Activated CD8-positive, alpha-beta T cell treated with anti-CD3 and anti-CD28 coated beads for 36 hours (primary cell): ENCODE data around the gene DEPDC5. TPM values are rescaled to one million over a fixed set of nuclear protein-coding genes. Genes with fewer than 3 reads are reported as not detected.

ENCODE experiments used
- ATAC-seq: fragments of 200-7000 bp; cut with Tn5 transposase; one replicate; pipeline ENCODE4 v1.10.0; 2021; ENCODE audit warnings: mild to moderate bottlenecking, moderate library complexity
- CTCF ChIA-PET: fragments of 350-600 bp; sonication (Branson Sonifier 250); formaldehyde crosslinking; loops from one replicate; lab custom pipeline; 2021; ENCODE audit warnings: antibody characterized with exemption; lab: Charles Lee
- POLR2A ChIA-PET: fragments of 350-600 bp; sonication (Branson Sonifier 250); formaldehyde crosslinking; loops from one replicate; lab custom pipeline; 2021; ENCODE audit warnings: antibody characterized with exemption; lab: Charles Lee
- DNase-seq: peaks from one replicate; pipeline ENCODE4 v3.0.0-alpha.2; 2020
- H3K27ac Mint-ChIP-seq: one replicate; pipeline ENCODE4 v1.8.0; 2021; ENCODE audit warnings: mild to moderate bottlenecking, mixed read lengths
- H3K27me3 Mint-ChIP-seq: one replicate; pipeline ENCODE4 v1.8.0; 2021; ENCODE audit warnings: mixed read lengths
- H3K36me3 Mint-ChIP-seq: one replicate; pipeline ENCODE4 v1.8.0; 2021; ENCODE audit warnings: low read depth, mixed read lengths
- H3K4me1 Mint-ChIP-seq: one replicate; pipeline ENCODE4 v1.8.0; 2021; ENCODE audit warnings: low read depth, mixed read lengths
- H3K4me3 Mint-ChIP-seq: one replicate; pipeline ENCODE4 v1.8.0; 2021; ENCODE audit warnings: mild to moderate bottlenecking, moderate library complexity, mixed read lengths
- H3K9me3 Mint-ChIP-seq: one replicate; pipeline ENCODE4 v1.8.0; 2021; ENCODE audit warnings: mixed read lengths
- intact Hi-C: fragments of 100-400 bp; cut with micrococcal nuclease; formaldehyde crosslinking; loops from one replicate; pipeline ENCODE4 v1.10.0; 2022
- total RNA-seq, 2 experiments: library from RNA; stranded (reverse); gene quantifications; one replicate each; pipeline ENCODE4 v1.2.3, GENCODE V29; 2021
- TF ChIP-seq, protein P1 (sequence below): fragments of 200-600 bp; IDR thresholded peaks from one replicate; pipeline ENCODE4 v1.8.0; 2022; ENCODE audit warnings: antibody characterized with exemption, mild to moderate bottlenecking

The DEPDC5 gene
- total RNA-seq, 2 experiments from 2014 or later, result 31.6 to 36.4 TPM

DNA sequence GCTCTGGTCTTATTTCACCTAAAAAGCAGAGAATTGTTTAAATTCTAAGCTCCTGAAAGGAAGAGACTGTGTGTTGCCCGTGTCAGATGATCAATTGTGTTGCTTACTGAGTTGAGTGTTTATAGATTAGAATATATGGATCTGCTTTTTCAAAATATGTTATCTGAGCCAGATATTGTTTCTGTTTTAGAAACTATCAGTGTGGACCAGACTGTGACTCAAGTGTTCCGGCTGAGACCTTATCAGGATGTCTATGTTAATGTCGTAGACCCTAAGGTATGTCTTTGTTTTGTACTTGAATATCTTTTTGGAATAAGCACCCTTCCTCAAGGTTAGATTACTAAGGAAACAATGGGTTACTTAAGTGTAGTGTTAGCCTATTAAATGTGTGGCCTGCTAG lies 11.0 kb downstream of the DEPDC5 start:
- ChIA-PET POLR2A (no interaction called here), CTCF (no interaction called here)
- intact Hi-C loops, result no loop called here
- TF ChIP-seq, protein P1, sequence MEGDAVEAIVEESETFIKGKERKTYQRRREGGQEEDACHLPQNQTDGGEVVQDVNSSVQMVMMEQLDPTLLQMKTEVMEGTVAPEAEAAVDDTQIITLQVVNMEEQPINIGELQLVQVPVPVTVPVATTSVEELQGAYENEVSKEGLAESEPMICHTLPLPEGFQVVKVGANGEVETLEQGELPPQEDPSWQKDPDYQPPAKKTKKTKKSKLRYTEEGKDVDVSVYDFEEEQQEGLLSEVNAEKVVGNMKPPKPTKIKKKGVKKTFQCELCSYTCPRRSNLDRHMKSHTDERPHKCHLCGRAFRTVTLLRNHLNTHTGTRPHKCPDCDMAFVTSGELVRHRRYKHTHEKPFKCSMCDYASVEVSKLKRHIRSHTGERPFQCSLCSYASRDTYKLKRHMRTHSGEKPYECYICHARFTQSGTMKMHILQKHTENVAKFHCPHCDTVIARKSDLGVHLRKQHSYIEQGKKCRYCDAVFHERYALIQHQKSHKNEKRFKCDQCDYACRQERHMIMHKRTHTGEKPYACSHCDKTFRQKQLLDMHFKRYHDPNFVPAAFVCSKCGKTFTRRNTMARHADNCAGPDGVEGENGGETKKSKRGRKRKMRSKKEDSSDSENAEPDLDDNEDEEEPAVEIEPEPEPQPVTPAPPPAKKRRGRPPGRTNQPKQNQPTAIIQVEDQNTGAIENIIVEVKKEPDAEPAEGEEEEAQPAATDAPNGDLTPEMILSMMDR, result no peak
- Mint-ChIP-seq H3K27ac (no peak overlapping the region), H3K4me3 (no peak overlapping the region), H3K27me3 (no peaks in the 10 kb centered on the region), H3K4me1 (peaks cover 7% of the 10 kb centered on the region), H3K9me3 (no peaks in the 10 kb centered on the region), H3K36me3 (peaks cover 38% of the 10 kb centered on the region)
- no peak for DNase-seq
- no peak for ATAC-seq

DNA sequence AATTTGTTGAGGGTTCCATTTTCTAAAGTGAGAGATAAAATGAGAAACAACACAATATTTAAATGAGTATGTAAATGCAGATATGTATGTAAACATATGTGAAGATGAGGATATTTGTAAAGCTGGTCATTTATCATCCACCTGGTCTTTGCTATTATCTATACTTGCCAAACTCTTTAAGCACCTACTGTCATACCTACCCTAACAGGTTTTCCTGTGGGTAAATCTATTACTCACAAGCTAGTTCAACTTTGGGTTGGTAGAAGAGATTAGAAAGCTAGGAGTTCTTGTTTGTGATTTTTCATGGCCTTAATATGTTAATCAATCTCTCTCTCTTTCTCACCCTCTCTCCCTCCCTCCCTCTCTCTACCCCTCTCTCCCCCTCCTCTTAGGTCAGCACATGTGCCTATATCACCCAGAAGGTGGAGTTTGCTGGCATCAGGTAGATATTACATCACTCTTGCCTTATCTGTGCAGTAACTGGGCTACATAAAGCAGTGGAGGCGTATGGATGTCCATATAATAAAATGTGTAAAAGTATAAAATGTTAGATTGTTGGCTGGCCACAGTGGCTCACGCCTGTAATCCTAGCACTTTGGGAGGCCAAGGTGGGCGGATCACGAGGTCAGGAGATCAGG lies 14.7 kb downstream of the DEPDC5 start:
- POLR2A ChIA-PET, result no interaction called here
- Mint-ChIP-seq H3K4me1 (peaks cover 7% of the 10 kb centered on the region), H3K36me3 (peaks cover 35% of the 10 kb centered on the region), H3K4me3 (no peak overlapping the region), H3K27ac (no peak overlapping the region), H3K9me3 (no peaks in the 10 kb centered on the region), H3K27me3 (no peaks in the 10 kb centered on the region)
- TF ChIP-seq, protein P1, result no peak
- DNase-seq, result no peak
- ATAC-seq, result no peak
- CTCF ChIA-PET, result no interaction called here
- intact Hi-C loops, result no loop called here

DNA sequence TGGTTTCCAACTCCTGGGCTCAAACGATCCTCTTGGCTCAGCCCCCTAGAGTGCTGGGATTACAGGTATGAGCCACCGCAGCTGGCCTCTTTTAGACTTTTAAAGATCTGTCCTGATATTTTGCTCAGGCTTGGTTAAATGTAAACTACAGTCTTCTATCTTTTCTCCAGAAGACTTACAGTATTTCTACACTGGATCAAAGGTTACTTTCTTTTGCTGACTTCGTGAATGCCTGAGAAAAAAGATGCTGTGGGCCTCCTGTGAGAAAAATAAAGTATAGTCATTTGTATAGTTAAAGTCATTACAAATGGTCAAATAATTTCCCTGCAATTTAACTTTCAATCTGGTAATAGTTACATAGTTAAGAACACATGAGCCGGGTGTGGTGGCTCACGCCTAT lies 19.6 kb downstream of the DEPDC5 start:
- Mint-ChIP-seq H3K9me3 (no peaks in the 10 kb centered on the region), H3K36me3 (peaks cover 21% of the 10 kb centered on the region)
- POLR2A ChIA-PET, result no interaction called here

DNA sequence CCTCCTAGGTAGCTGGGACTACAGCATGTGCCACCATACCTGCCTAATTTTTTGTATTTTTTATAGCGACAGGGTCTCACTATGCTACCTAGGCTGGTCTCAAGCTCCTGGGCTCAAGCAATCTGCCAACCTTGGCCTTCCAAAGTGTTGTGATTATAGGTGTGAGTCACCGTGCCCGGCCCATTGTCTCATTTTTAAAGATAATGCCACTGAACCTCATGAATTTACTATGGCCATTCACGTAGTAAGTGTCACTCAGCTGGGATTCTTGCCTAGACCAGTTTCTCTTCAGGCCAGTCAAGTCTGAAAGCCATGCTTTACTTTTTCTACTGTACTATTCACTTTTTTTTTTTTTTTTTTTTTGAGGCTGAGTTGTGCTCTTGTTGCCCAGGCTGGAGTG lies 22.4 kb downstream of the DEPDC5 start:
- TF ChIP-seq, protein P1, result no peak
- ATAC-seq, result no peak
- H3K27ac Mint-ChIP-seq, result no peak overlapping the region
- H3K36me3 Mint-ChIP-seq, result peaks cover 26% of the 10 kb centered on the region
- intact Hi-C loops, result no loop called here
- no peaks in the 10 kb centered on the region for H3K4me1 Mint-ChIP-seq
- ChIA-PET POLR2A (interaction anchor here (1.0 kb wide), 1 partner anchor 10 kb away, joined by 3 read pairs; no protein-coding TSS in a partner anchor), CTCF (no interaction called here)
- DNase-seq, result no peak
- no peaks in the 10 kb centered on the region for H3K27me3 Mint-ChIP-seq
- no peak overlapping the region for H3K4me3 Mint-ChIP-seq
- no peaks in the 10 kb centered on the region for H3K9me3 Mint-ChIP-seq

More for the DNA sequence above, 19.6 kb downstream of the DEPDC5 start:
- DNase-seq, result no peak
- Mint-ChIP-seq H3K4me3 (no peak overlapping the region), H3K27me3 (no peaks in the 10 kb centered on the region), H3K4me1 (peaks cover 6% of the 10 kb centered on the region), H3K27ac (no peak overlapping the region)
- intact Hi-C loops, result no loop called here
- CTCF ChIA-PET, result no interaction called here
- no peak for ATAC-seq
- TF ChIP-seq, protein P1, result no peak

DNA sequence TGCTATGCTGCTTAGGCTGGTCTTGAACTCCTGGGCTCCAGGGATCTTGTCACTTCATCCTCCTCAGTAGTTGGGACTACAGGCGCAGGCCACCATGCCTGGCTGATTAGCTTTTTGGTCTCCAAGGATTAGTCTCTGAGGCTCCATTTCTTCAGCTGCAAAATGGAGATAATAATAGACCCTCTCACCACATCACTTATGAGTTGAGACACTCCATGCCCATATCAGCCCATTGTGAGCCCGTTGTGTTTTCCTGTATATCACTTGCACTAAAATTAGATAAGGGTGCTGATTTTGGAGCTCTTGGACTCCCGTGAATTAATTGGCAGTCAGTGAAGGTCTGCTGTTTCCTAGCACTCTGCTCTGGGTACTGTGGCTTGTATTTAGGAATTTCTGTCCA lies 36.0 kb downstream of the DEPDC5 start:
- Mint-ChIP-seq H3K27ac (no peak overlapping the region), H3K4me3 (no peak overlapping the region), H3K27me3 (no peaks in the 10 kb centered on the region), H3K4me1 (peaks cover 8% of the 10 kb centered on the region), H3K36me3 (peaks cover 24% of the 10 kb centered on the region), H3K9me3 (no peaks in the 10 kb centered on the region)
- POLR2A ChIA-PET, result interaction anchor here (0.7 to 1.5 kb wide), 2 partner anchors 83 to 128 kb away, joined by 3 to 4 read pairs; partner anchors contain the start of gene PISD
- CTCF ChIA-PET, result interaction anchor here (1.2 kb wide), 1 partner anchor 180 kb away, joined by 4 read pairs; no protein-coding TSS in a partner anchor
- DNase-seq, result no peak
- no peak for ATAC-seq
- intact Hi-C loops, result no loop called here
- TF ChIP-seq, protein P1, result no peak
